ENCODE measurements around the gene LCTL.
A peak's percentile ranks its signal among the peaks of the same experiment; 100 is the strongest.

The LCTL gene

GRCh38 chr15:66565741-66566144 lies at the start of gene LCTL:
Gene LCTL, minus strand, starts transcription at chr15:66565998. Its CDS starts 633 bp downstream, at chr15:66565365.
- DNase-seq: no peak

GRCh38 chr15:66614951-66615760 lies 49.4 kb upstream of the LCTL start:
- no peak for DNase-seq

- no peak for DNase-seq
These were observed 48.7 kb upstream of the LCTL start for GRCh38 chr15:66614456-66614855.

- DNase-seq: no peak
These were observed 47.9 kb upstream of the LCTL start for GRCh38 chr15:66613743-66614142.

GRCh38 chr15:66611257-66612053 lies 45.7 kb upstream of the LCTL start:
- DNase-seq: no peak

GRCh38 chr15:66609876-66610275 lies 44.1 kb upstream of the LCTL start:
- DNase-seq: no peak

- no peak for DNase-seq
These were observed 43.1 kb upstream of the LCTL start for GRCh38 chr15:66608881-66609280.

GRCh38 chr15:66608159-66608558 lies 42.4 kb upstream of the LCTL start:
- DNase-seq: no peak

- DNase-seq: peak; percentile 61
These were observed 37.7 kb upstream of the LCTL start for GRCh38 chr15:66603301-66604179.

GRCh38 chr15:66601521-66601920 lies 35.7 kb upstream of the LCTL start:
- no peak for DNase-seq

GRCh38 chr15:66600240-66600627 lies 34.4 kb upstream of the LCTL start:
- DNase-seq: no peak

- no peak for DNase-seq
These were observed 33.9 kb upstream of the LCTL start for GRCh38 chr15:66599536-66600239.

- no peak for DNase-seq
These were observed 32.5 kb upstream of the LCTL start for GRCh38 chr15:66598095-66598815.

GRCh38 chr15:66595931-66596545 lies 30.2 kb upstream of the LCTL start:
- DNase-seq: no peak

GRCh38 chr15:66595332-66595731 lies 29.5 kb upstream of the LCTL start:
- DNase-seq: no peak

GRCh38 chr15:66594836-66595235 lies 29.0 kb upstream of the LCTL start:
- no peak for DNase-seq

GRCh38 chr15:66594344-66594743 lies 28.5 kb upstream of the LCTL start:
- DNase-seq: no peak

- no peak for DNase-seq
These were observed 27.5 kb upstream of the LCTL start for GRCh38 chr15:66593219-66593780.

GRCh38 chr15:66592505-66593218 lies 26.9 kb upstream of the LCTL start:
- DNase-seq: no peak

- DNase-seq: no peak
These were observed 25.6 kb upstream of the LCTL start for GRCh38 chr15:66591322-66591862.

Data from activated CD8-positive, alpha-beta memory T cell treated with anti-CD3 and anti-CD28 coated beads, Interleukin-2, amount 50 U/mL, for 4 hours (primary cell).